HEK293T (cell line): ENCODE measurements around the gene CHCHD3.

Experiments
- CTCF ChIA-PET: fragments of 350-600 bp; formaldehyde crosslinking; extraction: SDS; loops from one replicate; lab custom pipeline; 2021; ENCODE audit warnings: antibody characterized with exemption, inconsistent platforms; lab: Yijun Ruan, JAX
- POLR2A ChIA-PET: fragments of 350-600 bp; formaldehyde crosslinking; extraction: SDS; loops from one replicate; lab custom pipeline; 2020; ENCODE audit warnings: antibody characterized with exemption, inconsistent platforms; lab: Yijun Ruan, JAX
- DNase-seq: peaks from one replicate; pipeline ENCODE4 v3.0.0; 2012; ENCODE audit warnings: mixed read lengths; ENCODE audit errors: extremely low spot score
- ARNT ChIP-seq: fragments of 450-650 bp; IDR thresholded peaks from 2 replicates; pipeline ENCODE4 v1.6.1; 2017; ENCODE audit warnings: mild to moderate bottlenecking
- BHLHE40 ChIP-seq: fragments of 450-650 bp; IDR thresholded peaks from 2 replicates; pipeline ENCODE4 v1.6.1; 2016; ENCODE audit warnings: mild to moderate bottlenecking, moderate library complexity, borderline replicate concordance
- CTBP1 ChIP-seq: fragments of 450-650 bp; IDR thresholded peaks from 2 replicates; pipeline ENCODE4 v1.6.1; 2016; ENCODE audit warnings: borderline replicate concordance
- ELF4 ChIP-seq: fragments of 450-650 bp; IDR thresholded peaks from 2 replicates; pipeline ENCODE4 v1.6.1; 2017; ENCODE audit warnings: antibody characterized with exemption
- FOXA1 ChIP-seq: fragments of 450-650 bp; IDR thresholded peaks from 2 replicates; pipeline ENCODE4 v1.6.1; 2016; ENCODE audit warnings: mild to moderate bottlenecking
- FOXK2 ChIP-seq: fragments of 450-650 bp; IDR thresholded peaks from 2 replicates; pipeline ENCODE4 v1.6.1; 2016; ENCODE audit warnings: mild to moderate bottlenecking
- FOXM1 ChIP-seq: fragments of 450-650 bp; IDR thresholded peaks from 2 replicates; pipeline ENCODE4 v1.6.1; 2017; ENCODE audit warnings: mild to moderate bottlenecking, borderline replicate concordance
- HDGF ChIP-seq: fragments of 450-650 bp; IDR thresholded peaks from 2 replicates; pipeline ENCODE4 v1.6.1; 2017; ENCODE audit warnings: antibody characterized with exemption, borderline replicate concordance
- L3MBTL2 ChIP-seq: fragments of 450-650 bp; conservative IDR thresholded peaks from 2 replicates; pipeline ENCODE4 v1.6.1; 2016; ENCODE audit warnings: mild to moderate bottlenecking
- LEF1 ChIP-seq: fragments of 450-650 bp; IDR thresholded peaks from 2 replicates; pipeline ENCODE4 v1.6.1; 2017; ENCODE audit warnings: mild to moderate bottlenecking, borderline replicate concordance
- NFRKB ChIP-seq: fragments of 450-650 bp; IDR thresholded peaks from 2 replicates; pipeline ENCODE4 v1.6.1; 2016; ENCODE audit warnings: mild to moderate bottlenecking, moderate library complexity
- SP1 ChIP-seq: fragments of 450-650 bp; IDR thresholded peaks from 2 replicates; pipeline ENCODE4 v1.6.1; 2017
- SUZ12 ChIP-seq: fragments of 450-650 bp; IDR thresholded peaks from 2 replicates; pipeline ENCODE4 v1.6.1; 2016; ENCODE audit warnings: mild to moderate bottlenecking
- TARDBP ChIP-seq: fragments of 450-650 bp; IDR thresholded peaks from 2 replicates; pipeline ENCODE4 v1.6.1; 2016
- ZNF384 ChIP-seq: fragments of 450-650 bp; IDR thresholded peaks from 2 replicates; pipeline ENCODE4 v1.6.1; 2016
- TF ChIP-seq, protein P1 (sequence below): fragments of 450-650 bp; IDR thresholded peaks from 2 replicates; pipeline ENCODE4 v1.6.1; 2016

The CHCHD3 gene

DNA sequence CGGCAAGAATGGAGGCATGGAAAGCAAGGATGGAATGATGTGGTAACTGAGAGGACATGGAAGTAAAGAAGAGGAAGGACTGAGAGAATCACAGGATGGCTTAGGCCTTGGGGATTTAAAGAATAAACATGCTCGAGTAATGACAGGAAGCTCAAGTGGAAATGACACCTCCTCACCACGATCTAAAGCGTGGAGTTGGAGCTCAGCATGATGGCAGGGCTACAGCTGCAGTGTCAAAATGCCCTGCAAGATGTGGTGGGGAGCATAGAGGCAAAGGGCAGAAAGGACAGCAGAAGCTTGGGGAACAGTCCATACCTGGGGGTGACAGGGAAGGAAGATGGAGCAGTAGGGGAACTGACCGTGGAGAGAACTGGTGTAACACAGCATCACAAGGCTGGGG, 276.1 kb downstream of the CHCHD3 start:
- ChIA-PET POLR2A (no interaction called here), CTCF (no interaction called here)
- no peak for TF ChIP-seq NFRKB
- no peak for TF ChIP-seq CTBP1
- TF ChIP-seq ARNT, result no peak
- TF ChIP-seq FOXK2, result no peak
- TF ChIP-seq FOXM1, result no peak
- no peak for TF ChIP-seq ZNF384
- TF ChIP-seq ELF4, result no peak
- TF ChIP-seq BHLHE40, result no peak
- TF ChIP-seq TARDBP, result no peak
- TF ChIP-seq L3MBTL2, result no peak
- no peak for TF ChIP-seq FOXA1
- DNase-seq, result no peak

- DNase-seq, result no peak
- TF ChIP-seq ELF4, result no peak
- TF ChIP-seq BHLHE40, result no peak
- TF ChIP-seq LEF1, result no peak
- ChIA-PET CTCF (no interaction called here), POLR2A (no interaction called here)
Measured at GRCh38 chr7:132804849-132805485, 276.9 kb downstream of the CHCHD3 start.

DNA sequence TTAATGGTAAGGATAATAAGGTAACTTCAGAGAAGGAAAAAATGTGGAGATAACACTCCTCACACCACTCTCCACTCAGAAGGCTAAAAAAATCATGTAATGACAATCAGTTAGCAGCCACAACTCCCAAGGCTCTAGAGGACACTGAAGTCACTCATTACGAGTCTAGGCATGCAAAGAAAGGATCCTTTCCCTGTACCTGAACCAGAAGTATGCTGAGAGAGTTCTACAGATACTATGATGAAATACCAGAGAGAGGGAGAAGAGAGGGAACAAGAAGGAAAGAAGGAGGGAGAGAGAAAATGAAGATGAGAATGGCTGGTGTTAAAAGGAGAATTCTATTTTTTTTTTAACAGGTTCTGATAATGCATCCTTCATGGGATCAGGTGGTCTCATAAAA, 281.4 kb downstream of the CHCHD3 start:
- TF ChIP-seq TARDBP, result no peak
- no peak for TF ChIP-seq ELF4
- TF ChIP-seq BHLHE40, result no peak
- no peak for TF ChIP-seq SP1
- TF ChIP-seq ARNT, result no peak
- no peak for TF ChIP-seq LEF1
- TF ChIP-seq FOXA1, result no peak
- TF ChIP-seq L3MBTL2, result no peak
- TF ChIP-seq, protein P1, sequence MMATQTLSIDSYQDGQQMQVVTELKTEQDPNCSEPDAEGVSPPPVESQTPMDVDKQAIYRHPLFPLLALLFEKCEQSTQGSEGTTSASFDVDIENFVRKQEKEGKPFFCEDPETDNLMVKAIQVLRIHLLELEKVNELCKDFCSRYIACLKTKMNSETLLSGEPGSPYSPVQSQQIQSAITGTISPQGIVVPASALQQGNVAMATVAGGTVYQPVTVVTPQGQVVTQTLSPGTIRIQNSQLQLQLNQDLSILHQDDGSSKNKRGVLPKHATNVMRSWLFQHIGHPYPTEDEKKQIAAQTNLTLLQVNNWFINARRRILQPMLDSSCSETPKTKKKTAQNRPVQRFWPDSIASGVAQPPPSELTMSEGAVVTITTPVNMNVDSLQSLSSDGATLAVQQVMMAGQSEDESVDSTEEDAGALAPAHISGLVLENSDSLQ, result no peak
- no peak for TF ChIP-seq NFRKB
- no peak for TF ChIP-seq HDGF
- TF ChIP-seq ZNF384, result no peak
- TF ChIP-seq FOXM1, result no peak
- no peak for TF ChIP-seq CTBP1
- ChIA-PET CTCF (no interaction called here), POLR2A (no interaction called here)
- no peak for DNase-seq

DNA sequence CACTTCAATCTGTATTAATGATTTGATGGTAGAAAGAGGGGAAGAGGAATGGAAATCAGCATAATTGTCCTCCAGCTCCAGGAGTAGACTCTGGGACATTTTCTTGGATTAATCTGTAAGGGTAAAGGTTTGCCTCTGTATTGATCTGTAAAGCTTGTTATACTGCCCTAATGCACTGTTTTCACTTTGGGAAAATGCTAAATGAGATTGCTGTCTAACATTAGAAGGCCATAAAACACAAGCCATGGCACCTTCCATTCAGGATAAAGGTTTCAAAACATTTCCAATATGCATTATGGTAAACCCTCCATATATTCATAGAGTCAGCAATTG, 282.8 kb downstream of the CHCHD3 start:
- TF ChIP-seq L3MBTL2, result no peak
- no peak for TF ChIP-seq FOXM1
- TF ChIP-seq CTBP1, result no peak
- no peak for TF ChIP-seq BHLHE40
- no peak for TF ChIP-seq ARNT
- TF ChIP-seq ZNF384, result no peak
- TF ChIP-seq FOXK2, result no peak
- TF ChIP-seq, protein P1, result no peak
- no peak for TF ChIP-seq LEF1
- TF ChIP-seq ELF4, result no peak
- TF ChIP-seq HDGF, result no peak
- TF ChIP-seq SP1, result no peak
- TF ChIP-seq FOXA1, result no peak
- TF ChIP-seq TARDBP, result no peak
- TF ChIP-seq NFRKB, result no peak
- TF ChIP-seq SUZ12, result no peak
- DNase-seq, result no peak
- ChIA-PET POLR2A (no interaction called here), CTCF (no interaction called here)

DNA sequence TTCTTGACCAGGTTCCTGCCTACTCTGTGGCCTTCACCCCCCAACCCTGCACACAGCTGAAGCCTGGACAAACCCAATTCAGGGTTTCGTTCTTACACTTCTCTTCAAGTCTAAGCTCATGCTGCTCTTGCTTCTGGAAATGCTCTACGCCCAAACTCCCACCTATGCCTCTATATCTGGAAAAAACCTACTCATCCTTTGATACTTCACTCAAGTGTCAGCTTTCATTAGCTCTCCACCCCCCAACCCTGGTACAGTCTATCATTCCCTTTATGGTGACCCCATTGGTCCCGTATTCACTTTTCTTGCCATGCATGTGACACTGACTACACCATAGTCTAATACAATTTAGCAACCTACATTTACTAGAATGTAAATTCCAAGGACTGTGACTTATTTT, 284.7 kb downstream of the CHCHD3 start:
- ChIA-PET POLR2A (no interaction called here), CTCF (no interaction called here)
- TF ChIP-seq ARNT (no peak), HDGF (no peak), BHLHE40 (no peak), FOXK2 (no peak), L3MBTL2 (no peak), LEF1 (no peak), ELF4 (no peak), CTBP1 (no peak), SP1 (no peak), TARDBP (no peak), SUZ12 (no peak), ZNF384 (no peak)
- TF ChIP-seq, protein P1, result no peak
- no peak for DNase-seq

GRCh38 chr7:132793474-132793873, 288.4 kb downstream of the CHCHD3 start:
- POLR2A ChIA-PET, result no interaction called here
- CTCF ChIA-PET, result no interaction called here
- DNase-seq, result no peak
- no peak for TF ChIP-seq SUZ12
- TF ChIP-seq HDGF, result no peak
- no peak for TF ChIP-seq SP1
- TF ChIP-seq L3MBTL2, result no peak
- TF ChIP-seq NFRKB, result no peak
- TF ChIP-seq BHLHE40, result no peak
- TF ChIP-seq ZNF384, result no peak
- TF ChIP-seq, protein P1, result no peak
- TF ChIP-seq LEF1, result no peak
